ENCODE measurements around the gene TET1.

Gene TET1

GRCh38 chr10:68595513-68595912 is 35.4 kb downstream of the TET1 start:
- TF ChIP-seq GATA2 (IDR thresholded peaks at IDR 0.05; ENCODE audit: low read depth, low read length): no peak
- no peak for TF ChIP-seq GATA3 (IDR thresholded peaks at IDR 0.05; ENCODE audit: low read depth, low read length)

- TF ChIP-seq GATA3 (IDR thresholded peaks at IDR 0.05; ENCODE audit: low read depth, low read length) (no peak), GATA2 (IDR thresholded peaks at IDR 0.05; ENCODE audit: low read depth, low read length) (no peak)
Measured at GRCh38 chr10:68597407-68597806, 37.3 kb downstream of the TET1 start.

GRCh38 chr10:68598978-68599770 is 39.0 kb downstream of the TET1 start:
- TF ChIP-seq GATA3 (IDR thresholded peaks at IDR 0.05; ENCODE audit: low read depth, low read length) (no peak), GATA2 (IDR thresholded peaks at IDR 0.05; ENCODE audit: low read depth, low read length) (no peak)

GRCh38 chr10:68599771-68600040 is 39.6 kb downstream of the TET1 start:
- TF ChIP-seq GATA2 (IDR thresholded peaks at IDR 0.05; ENCODE audit: low read depth, low read length): no peak
- no peak for TF ChIP-seq GATA3 (IDR thresholded peaks at IDR 0.05; ENCODE audit: low read depth, low read length)

- no peak for TF ChIP-seq GATA3 (IDR thresholded peaks at IDR 0.05; ENCODE audit: low read depth, low read length)
- no peak for TF ChIP-seq GATA2 (IDR thresholded peaks at IDR 0.05; ENCODE audit: low read depth, low read length)
Measured at GRCh38 chr10:68600041-68600778, 40.1 kb downstream of the TET1 start.

GRCh38 chr10:68601501-68602265 is 41.5 kb downstream of the TET1 start:
- TF ChIP-seq GATA3 (IDR thresholded peaks at IDR 0.05; ENCODE audit: low read depth, low read length) (no peak), GATA2 (IDR thresholded peaks at IDR 0.05; ENCODE audit: low read depth, low read length) (no peak)

GRCh38 chr10:68602434-68602833 is 42.3 kb downstream of the TET1 start:
- no peak for TF ChIP-seq GATA3 (IDR thresholded peaks at IDR 0.05; ENCODE audit: low read depth, low read length)
- TF ChIP-seq GATA2 (IDR thresholded peaks at IDR 0.05; ENCODE audit: low read depth, low read length): no peak

GRCh38 chr10:68603766-68604165 is 43.6 kb downstream of the TET1 start:
- no peak for TF ChIP-seq GATA3 (IDR thresholded peaks at IDR 0.05; ENCODE audit: low read depth, low read length)
- TF ChIP-seq GATA2 (IDR thresholded peaks at IDR 0.05; ENCODE audit: low read depth, low read length): no peak

- TF ChIP-seq GATA2 (IDR thresholded peaks at IDR 0.05; ENCODE audit: low read depth, low read length): no peak
- TF ChIP-seq GATA3 (IDR thresholded peaks at IDR 0.05; ENCODE audit: low read depth, low read length): no peak
Measured at GRCh38 chr10:68604441-68604840, 44.3 kb downstream of the TET1 start.

GRCh38 chr10:68606918-68607317 is 46.8 kb downstream of the TET1 start:
- TF ChIP-seq GATA3 (IDR thresholded peaks at IDR 0.05; ENCODE audit: low read depth, low read length): no peak
- no peak for TF ChIP-seq GATA2 (IDR thresholded peaks at IDR 0.05; ENCODE audit: low read depth, low read length)

GRCh38 chr10:68611227-68611626 is 51.1 kb downstream of the TET1 start:
- TF ChIP-seq GATA3 (IDR thresholded peaks at IDR 0.05; ENCODE audit: low read depth, low read length) (no peak), GATA2 (IDR thresholded peaks at IDR 0.05; ENCODE audit: low read depth, low read length) (no peak)

- no peak for TF ChIP-seq GATA3 (IDR thresholded peaks at IDR 0.05; ENCODE audit: low read depth, low read length)
- no peak for TF ChIP-seq GATA2 (IDR thresholded peaks at IDR 0.05; ENCODE audit: low read depth, low read length)
Measured at GRCh38 chr10:68618234-68618633, 58.1 kb downstream of the TET1 start.

GRCh38 chr10:68619595-68619994 is 59.5 kb downstream of the TET1 start:
- no peak for TF ChIP-seq GATA3 (IDR thresholded peaks at IDR 0.05; ENCODE audit: low read depth, low read length)
- TF ChIP-seq GATA2 (IDR thresholded peaks at IDR 0.05; ENCODE audit: low read depth, low read length): no peak

GRCh38 chr10:68625316-68625921 is 65.3 kb downstream of the TET1 start:
- no peak for TF ChIP-seq GATA3 (IDR thresholded peaks at IDR 0.05; ENCODE audit: low read depth, low read length)
- TF ChIP-seq GATA2 (IDR thresholded peaks at IDR 0.05; ENCODE audit: low read depth, low read length): no peak
